HG03521 (cell line): ENCODE measurements around the gene IWS1.

Experiments
- ATAC-seq: cut with Tn5 transposase; IDR thresholded peaks from one replicate; pipeline ENCODE4 v1.9.1; 2021; ENCODE audit warnings: mild to moderate bottlenecking, moderate library complexity; ENCODE audit not compliant: unreplicated experiment

IWS1 gene

GRCh38 chr2:127506510-127506909 lies 19.8 kb downstream of the IWS1 start:
- no peak for ATAC-seq

GRCh38 chr2:127504552-127505430 lies 21.5 kb downstream of the IWS1 start:
- no peak for ATAC-seq

GRCh38 chr2:127503491-127503890 lies 22.8 kb downstream of the IWS1 start:
- ATAC-seq, result no peak

GRCh38 chr2:127498386-127498785 lies 27.9 kb downstream of the IWS1 start:
- ATAC-seq, result no peak

- no peak for ATAC-seq
These were observed 36.0 kb downstream of the IWS1 start for GRCh38 chr2:127490283-127490682.

- no peak for ATAC-seq
These were observed 39.8 kb downstream of the IWS1 start for GRCh38 chr2:127486247-127487058.

GRCh38 chr2:127485694-127486071 lies 40.6 kb downstream of the IWS1 start:
- no peak for ATAC-seq

GRCh38 chr2:127485051-127485693 lies 41.1 kb downstream of the IWS1 start:
- no peak for ATAC-seq

GRCh38 chr2:127482031-127482430 lies 44.3 kb downstream of the IWS1 start:
- no peak for ATAC-seq

- ATAC-seq, result no peak
These were observed 46.2 kb downstream of the IWS1 start for GRCh38 chr2:127479866-127480743.

- ATAC-seq, result no peak
These were observed 47.0 kb downstream of the IWS1 start for GRCh38 chr2:127479219-127479825.

GRCh38 chr2:127475788-127476187 lies 50.5 kb downstream of the IWS1 start:
- ATAC-seq, result no peak

GRCh38 chr2:127472268-127472667 lies 54.0 kb downstream of the IWS1 start:
- no peak for ATAC-seq

- ATAC-seq, result no peak
These were observed 54.9 kb downstream of the IWS1 start for GRCh38 chr2:127471286-127471988.

GRCh38 chr2:127469974-127470373 lies 56.3 kb downstream of the IWS1 start:
- no peak for ATAC-seq

GRCh38 chr2:127469051-127469450 lies 57.2 kb downstream of the IWS1 start:
- no peak for ATAC-seq

GRCh38 chr2:127465258-127465657 lies 61.0 kb downstream of the IWS1 start:
- no peak for ATAC-seq

GRCh38 chr2:127464470-127465257 lies 61.6 kb downstream of the IWS1 start:
- no peak for ATAC-seq
